HT-29 (cell line): Measurements from ENCODE around the gene ARRDC5. TPM values are rescaled to one million over a fixed set of nuclear protein-coding genes. Genes with fewer than 3 reads are reported as not detected.
"Not testable (repeated sequence)": the region's sequence is repeated elsewhere in the genome, so short reads cannot be mapped to it uniquely, and the experiment has no call there.

ENCODE experiments used
- DNase-seq: peaks from one replicate; pipeline ENCODE4 v3.0.0-alpha.2; 2015; ENCODE audit warnings: low spot score
- total RNA-seq: library from RNA; depleted of rRNA; stranded (reverse); fragments of >200 nt; shearing (Covaris generic); gene quantifications from 2 replicates; pipeline ENCODE4 v1.2.3, GENCODE V29; 2014; rRNA removed

Gene ARRDC5
- not detected in 2 replicates for total RNA-seq

GRCh38 chr19:4902796-4903195, at the start of gene ARRDC5:
Gene ARRDC5, minus strand, starts transcription at chr19:4902896. Its CDS starts 71 bp downstream, at chr19:4902825.
- DNase-seq, result no peak

DNA sequence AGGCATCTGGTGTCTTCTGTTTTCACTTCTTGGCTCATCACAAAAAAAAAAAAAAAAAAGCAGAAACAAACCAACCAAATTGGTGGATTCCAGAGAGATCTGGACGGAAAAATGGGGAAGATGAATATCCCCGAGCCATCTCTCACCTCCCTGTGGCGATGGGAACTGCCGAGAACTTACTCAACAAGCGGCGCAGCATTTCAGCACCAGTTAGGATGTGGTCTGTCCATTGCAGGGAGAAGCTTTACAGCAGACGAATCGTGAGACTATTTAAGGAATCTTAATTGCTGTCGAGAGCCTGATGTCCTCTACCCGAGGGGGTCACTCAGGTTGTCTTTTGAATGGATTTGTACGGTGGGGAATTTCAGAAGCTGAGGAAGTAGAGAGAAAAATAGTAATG, 49.0 kb upstream of the ARRDC5 start:
- DNase-seq, result no peak

DNA sequence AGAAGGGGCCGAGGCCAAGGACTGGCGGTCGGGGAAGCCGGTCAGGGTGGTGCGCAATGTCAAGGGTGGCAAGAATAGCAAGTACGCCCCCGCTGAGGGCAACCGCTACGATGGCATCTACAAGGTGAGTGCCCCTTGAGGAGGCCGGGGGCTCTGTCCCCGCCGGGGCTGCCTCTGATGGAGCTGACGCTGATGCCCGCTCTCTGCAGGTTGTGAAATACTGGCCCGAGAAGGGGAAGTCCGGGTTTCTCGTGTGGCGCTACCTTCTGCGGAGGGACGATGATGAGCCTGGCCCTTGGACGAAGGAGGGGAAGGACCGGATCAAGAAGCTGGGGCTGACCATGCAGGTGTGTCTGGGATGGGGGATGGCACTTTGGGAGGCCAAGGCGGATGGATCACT, 48.0 kb upstream of the ARRDC5 start:
- not testable (repeated sequence) for DNase-seq

GRCh38 chr19:4941638-4942169, 39.0 kb upstream of the ARRDC5 start:
- not testable (repeated sequence) for DNase-seq

- no peak for DNase-seq
Observed at GRCh38 chr19:4939466-4939865, 36.8 kb upstream of the ARRDC5 start.

DNA sequence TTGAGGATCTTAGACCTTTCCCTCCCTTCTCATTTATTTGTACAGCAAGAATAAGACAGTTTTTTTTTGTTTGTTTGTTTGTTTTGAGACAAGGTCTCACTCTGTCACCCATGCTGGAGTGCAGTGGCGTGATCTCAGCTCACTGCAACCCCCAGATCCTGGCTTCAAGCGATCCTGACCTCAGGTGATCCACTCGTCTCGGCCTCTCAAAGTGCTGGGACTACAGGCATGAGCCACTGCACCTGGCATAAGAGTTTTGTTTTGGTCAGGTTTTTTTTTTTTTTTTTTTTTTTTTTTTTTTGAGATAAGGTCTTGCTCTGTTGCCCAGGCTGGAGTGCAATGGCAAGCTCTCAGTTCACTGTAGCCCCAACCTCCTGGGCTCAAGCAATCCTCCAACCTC, 35.8 kb upstream of the ARRDC5 start:
- not testable (repeated sequence) for DNase-seq

- no peak for DNase-seq
Observed at GRCh38 chr19:4937060-4937459, 34.4 kb upstream of the ARRDC5 start.

- no peak for DNase-seq
Observed at GRCh38 chr19:4935444-4935843, 32.7 kb upstream of the ARRDC5 start.

- DNase-seq, result no peak
Observed at GRCh38 chr19:4933528-4933927, 30.8 kb upstream of the ARRDC5 start.

- DNase-seq, result no peak
Observed at GRCh38 chr19:4932711-4933110, 30.0 kb upstream of the ARRDC5 start.

DNA sequence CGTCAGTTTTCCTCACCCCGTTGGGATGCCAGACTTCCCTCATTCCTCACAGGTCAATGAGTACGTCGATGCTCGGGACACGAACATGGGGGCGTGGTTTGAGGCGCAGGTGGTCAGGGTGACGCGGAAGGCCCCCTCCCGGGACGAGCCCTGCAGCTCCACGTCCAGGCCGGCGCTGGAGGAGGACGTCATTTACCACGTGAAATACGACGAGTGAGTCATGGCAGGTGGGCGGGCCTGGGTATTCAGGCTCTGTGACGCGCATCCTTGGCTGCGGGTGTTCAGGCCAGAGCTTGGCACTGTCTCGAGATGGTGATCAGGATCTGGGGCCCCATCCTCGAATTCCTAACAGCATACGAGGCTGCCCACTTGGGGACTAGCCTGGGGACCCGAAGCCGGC, 28.0 kb upstream of the ARRDC5 start:
- DNase-seq, result no peak

DNA sequence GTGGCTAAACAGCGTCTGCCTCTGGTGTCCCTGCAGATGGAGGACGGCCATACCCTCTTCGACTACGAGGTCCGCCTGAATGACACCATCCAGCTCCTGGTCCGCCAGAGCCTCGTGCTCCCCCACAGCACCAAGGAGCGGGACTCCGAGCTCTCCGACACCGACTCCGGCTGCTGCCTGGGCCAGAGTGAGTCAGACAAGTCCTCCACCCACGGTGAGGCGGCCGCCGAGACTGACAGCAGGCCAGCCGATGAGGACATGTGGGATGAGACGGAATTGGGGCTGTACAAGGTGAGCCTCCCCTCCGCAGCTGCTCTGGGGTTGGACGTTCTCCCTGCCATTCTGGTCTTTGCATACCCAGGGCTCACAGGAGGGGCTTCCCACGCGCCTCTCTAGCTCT, 26.5 kb upstream of the ARRDC5 start:
- DNase-seq, result no peak

GRCh38 chr19:4923276-4923747, 20.6 kb upstream of the ARRDC5 start:
- DNase-seq, result no peak

DNA sequence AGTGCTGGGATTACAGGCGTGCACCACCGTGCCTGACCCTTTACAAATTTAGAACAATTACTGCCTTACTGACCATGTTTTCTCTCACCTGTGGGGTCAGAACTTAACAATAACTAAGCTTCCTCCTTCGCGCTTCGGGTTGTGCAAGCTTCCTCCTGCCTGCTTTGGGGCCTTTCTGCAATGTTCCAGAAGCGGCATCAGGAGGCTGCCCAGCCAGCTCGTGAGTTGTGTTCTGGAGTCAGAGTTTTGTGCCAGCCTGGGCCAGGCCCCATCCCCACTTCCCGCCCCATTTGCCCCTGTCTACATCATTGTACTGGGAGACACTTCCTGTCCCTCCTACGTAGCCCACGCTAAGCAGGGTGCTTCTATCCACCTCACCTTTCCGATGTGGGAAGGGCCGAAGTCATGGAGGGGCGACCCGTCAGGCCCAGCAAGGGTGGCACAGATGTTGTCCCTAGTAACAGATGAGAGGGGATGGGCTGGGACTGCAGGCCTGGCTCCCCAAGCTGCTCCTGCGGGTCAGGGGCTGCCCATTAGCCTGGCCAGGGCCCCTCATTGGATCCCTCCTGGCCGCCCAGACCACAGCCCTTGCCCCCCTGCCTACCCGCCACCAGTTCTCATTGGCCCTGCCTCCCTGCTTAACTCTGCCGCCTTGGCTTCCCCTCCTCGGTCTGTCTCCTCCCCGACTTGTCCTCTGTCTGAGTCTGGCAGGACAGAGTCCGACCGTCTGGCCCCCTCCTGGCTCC, 20.0 kb upstream of the ARRDC5 start:
- no peak for DNase-seq

DNA sequence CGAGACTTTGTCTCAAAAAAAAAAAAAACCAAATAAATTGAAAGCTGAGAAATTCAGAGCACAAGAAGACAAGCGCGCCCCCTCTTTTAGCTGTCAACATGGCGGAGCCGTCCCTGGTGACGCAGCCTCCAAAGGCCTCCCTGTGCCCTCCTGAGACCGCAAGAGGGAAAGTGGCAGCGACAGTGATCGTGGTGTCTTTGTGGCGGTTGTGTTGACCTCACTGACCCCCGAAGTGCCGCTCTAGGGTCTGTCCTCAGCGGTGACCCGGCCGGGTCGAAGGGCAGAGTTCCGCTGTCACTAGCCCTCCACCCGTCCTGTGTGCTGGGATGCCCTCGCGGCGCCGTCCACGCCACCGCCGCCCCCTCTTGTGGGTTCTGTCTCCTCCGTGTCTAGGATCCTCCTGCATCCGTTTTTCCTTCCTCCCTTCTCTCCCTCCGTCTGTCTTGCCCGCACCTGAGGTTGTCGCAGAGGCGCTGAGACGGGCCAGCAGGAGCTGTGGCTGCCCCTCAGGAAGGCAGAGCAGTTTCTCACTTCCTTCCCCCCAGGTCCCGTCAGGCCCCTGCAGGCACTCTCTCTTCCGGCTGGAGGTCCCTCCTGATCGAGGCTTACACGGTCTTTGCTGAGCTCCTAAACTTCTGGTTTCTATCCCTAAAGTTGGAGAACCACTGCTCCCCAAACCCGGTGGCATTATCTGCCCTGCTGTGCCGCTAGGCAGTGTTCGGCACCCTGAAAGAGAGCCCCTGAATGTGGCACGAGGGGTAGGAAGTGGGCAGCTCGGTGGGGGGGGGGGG, 13.8 kb upstream of the ARRDC5 start:
- no peak for DNase-seq

- DNase-seq, result peak; percentile 83
Observed at GRCh38 chr19:4914736-4915501, 12.2 kb upstream of the ARRDC5 start.

DNA sequence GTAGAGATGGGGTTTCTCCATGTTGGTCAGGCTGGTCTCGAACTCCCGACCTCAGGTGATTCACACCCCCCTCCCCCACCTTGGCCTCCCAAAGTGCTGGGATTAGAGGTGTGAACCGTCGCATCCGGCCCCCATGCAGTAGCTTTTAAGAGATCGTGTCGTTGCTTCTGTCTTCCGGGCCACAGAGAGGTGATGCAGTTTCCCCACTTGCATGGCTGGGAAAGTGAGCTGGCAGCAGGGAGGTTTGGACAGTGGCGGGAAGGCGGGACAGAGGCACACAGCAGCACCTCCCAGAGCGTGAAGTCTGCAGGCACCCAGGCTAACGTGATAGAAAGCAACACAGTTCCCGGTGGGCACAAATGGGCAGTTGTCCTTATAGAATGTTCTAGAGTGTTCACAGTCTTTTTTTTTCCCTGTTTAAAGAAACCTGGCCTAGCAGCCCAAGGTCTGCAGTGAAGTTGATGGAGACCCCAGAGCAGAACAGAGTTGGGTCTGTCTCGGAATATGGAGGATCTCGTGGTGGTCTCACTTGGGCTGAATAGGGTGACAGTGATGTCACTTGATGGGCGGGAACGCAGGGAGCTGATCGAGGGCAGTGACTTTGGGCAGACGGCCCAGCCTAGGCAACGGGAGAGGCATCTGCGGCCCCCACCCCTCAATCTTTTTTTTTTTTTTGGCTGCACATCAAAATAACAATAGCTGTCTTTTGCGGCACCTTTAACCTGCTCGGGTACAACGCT, 11.5 kb upstream of the ARRDC5 start:
- DNase-seq, result no peak

DNA sequence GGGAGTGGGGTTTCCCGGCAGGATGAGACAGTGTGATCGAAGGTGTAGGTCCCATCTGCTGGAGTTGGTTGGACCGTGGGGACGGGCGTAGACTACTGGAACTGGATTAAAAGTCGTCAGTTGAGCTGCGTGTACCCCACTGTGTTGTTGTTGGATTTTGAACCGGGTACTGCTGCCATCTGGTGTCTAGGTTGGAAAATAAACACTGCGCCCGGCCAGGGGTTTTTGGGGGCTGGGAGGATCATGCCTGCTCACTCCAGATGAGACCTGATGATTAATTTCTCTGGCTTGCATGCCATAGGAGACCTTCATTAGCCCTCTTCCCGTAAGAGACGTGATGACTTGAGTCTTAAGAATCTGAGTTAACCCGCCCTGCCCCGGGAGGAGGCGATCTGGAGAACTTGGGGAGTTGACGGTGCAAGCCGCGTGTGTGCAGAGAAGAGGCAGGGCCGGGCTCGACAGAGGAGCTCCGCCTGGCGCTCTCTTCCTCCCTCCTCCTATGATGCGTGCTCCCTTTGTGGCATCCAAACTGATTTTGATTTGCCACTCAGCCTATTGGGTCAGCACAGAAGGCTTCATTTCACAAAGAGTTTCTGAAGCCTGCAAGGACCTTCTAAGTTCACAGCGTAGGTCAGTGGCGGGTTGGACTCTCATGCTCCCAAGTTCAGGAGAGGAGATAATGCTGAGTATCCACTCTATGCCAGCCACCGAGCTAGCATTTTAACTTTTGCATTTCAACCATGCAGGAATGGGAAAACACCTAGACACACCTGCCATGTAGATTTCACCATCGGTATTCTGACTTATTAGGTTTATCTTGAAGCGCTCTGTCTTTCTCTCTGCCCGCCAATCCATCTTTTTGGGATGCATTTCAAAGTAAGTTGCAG, 9.3 kb upstream of the ARRDC5 start:
- peak; percentile 79 for DNase-seq

- peak; percentile 5 for DNase-seq
Observed at GRCh38 chr19:4911314-4911713, 8.6 kb upstream of the ARRDC5 start.
